K562 (cell line): Measurements from ENCODE around the gene BAHD1.

Source experiments
- ARID2 ChIP-seq: fragments of 450-650 bp; IDR thresholded peaks from 2 replicates; pipeline ENCODE4 v1.6.1; 2017; ENCODE audit warnings: antibody characterized with exemption, mild to moderate bottlenecking
- ARID3B ChIP-seq: fragments of 250-450 bp; sonication (Bioruptor Pico); IDR thresholded peaks from 2 replicates; pipeline ENCODE4 v1.4.0; 2020; ENCODE audit warnings: borderline replicate concordance
- CTCF ChIP-seq, 3 experiments: IDR thresholded peaks in 2 of 3; conservative IDR thresholded peaks in 1 of 3; 2 replicates each; pipeline ENCODE4 v1.5.1; 2011 to 2012; ENCODE audit warnings: low read length in 3 of 3, mild to moderate bottlenecking in 3 of 3, control low read depth in 2 of 3, improper control_type of control experiment in 1 of 3, inconsistent platforms in 1 of 3, low read depth in 1 of 3, mixed read lengths in 1 of 3, moderate library complexity in 1 of 3; ENCODE audit not compliant: insufficient read depth in 2 of 3
- E2F4 ChIP-seq: sonication (generic); formaldehyde crosslinking; IDR thresholded peaks from 2 replicates; pipeline ENCODE4 v1.8.0; 2022; ENCODE audit warnings: mild to moderate bottlenecking, low read depth, missing genetic modification reagents
- ESRRA ChIP-seq: fragments of 450-650 bp; IDR thresholded peaks from 2 replicates; pipeline ENCODE4 v1.6.1; 2014; ENCODE audit warnings: low read depth, mild to moderate bottlenecking, moderate library complexity, borderline replicate concordance
- EZH2 ChIP-seq: IDR thresholded peaks from 2 replicates; pipeline ENCODE4 v1.6.1; 2012; ENCODE audit warnings: low read depth, mild to moderate bottlenecking, inconsistent platforms, low read length, borderline replicate concordance
- MCM7 ChIP-seq, 2 experiments: fragments of 450-650 bp; IDR thresholded peaks; 2 replicates each; pipeline ENCODE4 v1.6.1; 2016 to 2018
- MYC ChIP-seq, 2 experiments: fragments of 250-450 bp in 1 of 2; sonication (Bioruptor Pico) in 1 of 2; IDR thresholded peaks; 2 replicates each; pipeline versions ENCODE4 v1.5.1 to v1.6.1; 2012 to 2021; ENCODE audit warnings: low read depth in 2 of 2, borderline replicate concordance in 1 of 2, improper control_type of control experiment in 1 of 2, low read length in 1 of 2, mild to moderate bottlenecking in 1 of 2, moderate library complexity in 1 of 2
- RAD21 ChIP-seq, 2 experiments: fragments of 250-450 bp in 1 of 2; fragments of 450-650 bp in 1 of 2; sonication (Bioruptor Pico) in 1 of 2; formaldehyde crosslinking in 1 of 2; IDR thresholded peaks in 1 of 2; conservative IDR thresholded peaks in 1 of 2; 2 replicates each; pipeline versions ENCODE4 v1.4.0 to v1.8.0; 2020 to 2022; ENCODE audit warnings: mild to moderate bottlenecking in 2 of 2, moderate library complexity in 1 of 2
- SRF ChIP-seq, 2 experiments: fragments of 250-450, 450-650 bp in 1 of 2; sonication (Bioruptor Pico) in 1 of 2; sonication (generic) in 1 of 2; formaldehyde crosslinking; IDR thresholded peaks; 2 replicates each; pipeline versions ENCODE4 v1.5.0 to v1.5.1; 2020 to 2022; ENCODE audit warnings: mild to moderate bottlenecking in 1 of 2, missing genetic modification reagents in 1 of 2
- ZNF146 ChIP-seq: IDR thresholded peaks from one replicate; pipeline ENCODE4 v1.6.1; 2018; ENCODE audit warnings: missing compliant biosample characterization; ENCODE audit not compliant: unreplicated experiment
- ZNF280B ChIP-seq: fragments of 250-450 bp; sonication (Bioruptor Pico); IDR thresholded peaks from 2 replicates; pipeline ENCODE4 v1.5.1; 2021; ENCODE audit warnings: mild to moderate bottlenecking

GRCh38 chr15:40511093-40511471, 70.3 kb downstream of the BAHD1 start:
- TF ChIP-seq MCM7 (IDR thresholded peaks at IDR 0.05) (no peak), RAD21 (CRISPR knock-in tag; conservative IDR thresholded peaks at IDR 0.05 in 1 of 2, IDR thresholded peaks at IDR 0.05 in 1 of 2) (no peak), ARID2 (no peak), EZH2 (no peak), CTCF (IDR thresholded peaks at IDR 0.05 in 2 of 3, conservative IDR thresholded peaks at IDR 0.05 in 1 of 3; ENCODE audit: insufficient read depth in 2 of 3, low read depth in 1 of 3, low read length in 3 of 3) (no peak), MYC (IDR thresholded peaks at IDR 0.05; ENCODE audit: low read depth, low read length) (no peak), MYC (CRISPR knock-in tag; IDR thresholded peaks at IDR 0.05; ENCODE audit: borderline replicate concordance, low read depth) (no peak), ARID3B (CRISPR knock-in tag) (no peak), E2F4 (CRISPR knock-in tag) (no peak), SRF (CRISPR knock-in tag; IDR thresholded peaks at IDR 0.05) (no peak), ESRRA (no peak), ZNF146 (CRISPR knock-in tag) (no peak), ZNF280B (no peak)
